HG02981 (cell line): Measurements from ENCODE around the gene TMEM126B.
"Not testable (repeated sequence)": the region's sequence is repeated elsewhere in the genome, so short reads cannot be mapped to it uniquely, and the experiment has no call there.

ENCODE experiments used
- ATAC-seq: cut with Tn5 transposase; IDR thresholded peaks from one replicate; pipeline ENCODE4 v1.9.1; 2021; ENCODE audit warnings: mild to moderate bottlenecking, moderate library complexity; ENCODE audit not compliant: unreplicated experiment

TMEM126B gene

GRCh38 chr11:85647078-85647477 lies 18.7 kb downstream of the TMEM126B start:
- ATAC-seq = peak; percentile 4

GRCh38 chr11:85647604-85648299 lies 19.4 kb downstream of the TMEM126B start, which contains the start of gene TMEM126A:
Gene TMEM126A, plus strand, starts transcription at chr11:85647967. Its CDS starts 2,289 bp downstream, at chr11:85650256.
- peak; percentile 100 for ATAC-seq

GRCh38 chr11:85651118-85651517 lies 22.7 kb downstream of the TMEM126B start:
- ATAC-seq = no peak

GRCh38 chr11:85652786-85653447 lies 24.5 kb downstream of the TMEM126B start:
- no peak for ATAC-seq

- ATAC-seq = not testable (repeated sequence)
These were observed 25.9 kb downstream of the TMEM126B start for GRCh38 chr11:85654343-85654742.

- no peak for ATAC-seq
These were observed 28.4 kb downstream of the TMEM126B start for GRCh38 chr11:85656777-85657176.

GRCh38 chr11:85658180-85658579 lies 29.8 kb downstream of the TMEM126B start:
- ATAC-seq = no peak

GRCh38 chr11:85661972-85662664 lies 33.7 kb downstream of the TMEM126B start:
- ATAC-seq = no peak

GRCh38 chr11:85663080-85663752 lies 34.8 kb downstream of the TMEM126B start:
- ATAC-seq = no peak

GRCh38 chr11:85663753-85664614 lies 35.6 kb downstream of the TMEM126B start:
- peak; percentile 70 for ATAC-seq

GRCh38 chr11:85664615-85665481 lies 36.5 kb downstream of the TMEM126B start, which contains the start of gene CREBZF:
Gene CREBZF, minus strand, starts transcription at chr11:85665129. Its CDS starts 254 bp downstream, at chr11:85664875.
- peak; percentile 86 for ATAC-seq

- ATAC-seq = no peak
These were observed 37.3 kb downstream of the TMEM126B start for GRCh38 chr11:85665733-85666132.

GRCh38 chr11:85666687-85667086 lies 38.3 kb downstream of the TMEM126B start:
- no peak for ATAC-seq

- ATAC-seq = no peak
These were observed 39.8 kb downstream of the TMEM126B start for GRCh38 chr11:85668157-85668556.

- ATAC-seq = not testable (repeated sequence)
These were observed 42.7 kb downstream of the TMEM126B start for GRCh38 chr11:85670949-85671663.

GRCh38 chr11:85672105-85672902 lies 43.9 kb downstream of the TMEM126B start:
- ATAC-seq = no peak

- no peak for ATAC-seq
These were observed 45.0 kb downstream of the TMEM126B start for GRCh38 chr11:85673393-85673792.

GRCh38 chr11:85679576-85679975 lies 51.2 kb downstream of the TMEM126B start:
- ATAC-seq = no peak
